NCI-H2227 (cell line): ENCODE measurements around the gene AFAP1.
A peak's percentile ranks its signal among the peaks of the same experiment; 100 is the strongest.

Experiments used
- DNase-seq: peaks from one replicate; lab custom pipeline; 2025; ENCODE audit not compliant: unreplicated experiment; lab: John Stamatoyannopoulos, UW

Gene AFAP1

GRCh38 chr4:7722766-7723387 is 216.8 kb downstream of the AFAP1 start:
- DNase-seq: no peak

- no peak for DNase-seq
Observed at GRCh38 chr4:7721984-7722551, 217.6 kb downstream of the AFAP1 start.

- peak; percentile 70 for DNase-seq
Observed at GRCh38 chr4:7719354-7720174, 220.1 kb downstream of the AFAP1 start.

GRCh38 chr4:7717946-7718490 is 221.6 kb downstream of the AFAP1 start:
- no peak for DNase-seq

GRCh38 chr4:7717161-7717560 is 222.5 kb downstream of the AFAP1 start:
- DNase-seq: no peak

GRCh38 chr4:7716010-7716721 is 223.5 kb downstream of the AFAP1 start:
- no peak for DNase-seq

GRCh38 chr4:7715271-7716009 is 224.2 kb downstream of the AFAP1 start:
- DNase-seq: no peak

- no peak for DNase-seq
Observed at GRCh38 chr4:7714738-7715137, 224.9 kb downstream of the AFAP1 start.

GRCh38 chr4:7714176-7714575 is 225.5 kb downstream of the AFAP1 start:
- DNase-seq: no peak

- DNase-seq: no peak
Observed at GRCh38 chr4:7713757-7714156, 225.9 kb downstream of the AFAP1 start.

- DNase-seq: no peak
Observed at GRCh38 chr4:7712021-7712671, 227.5 kb downstream of the AFAP1 start.

- DNase-seq: no peak
Observed at GRCh38 chr4:7711307-7711963, 228.2 kb downstream of the AFAP1 start.

GRCh38 chr4:7710576-7711306 is 228.9 kb downstream of the AFAP1 start:
- no peak for DNase-seq

GRCh38 chr4:7710126-7710525 is 229.5 kb downstream of the AFAP1 start:
- no peak for DNase-seq

- DNase-seq: no peak
Observed at GRCh38 chr4:7709431-7709830, 230.2 kb downstream of the AFAP1 start.

- DNase-seq: no peak
Observed at GRCh38 chr4:7708981-7709380, 230.7 kb downstream of the AFAP1 start.
